ENCODE data around the gene NDUFB11. TPM values are rescaled to one million over a fixed set of nuclear protein-coding genes. Genes with fewer than 3 reads are reported as not detected.

NDUFB11 gene
- total RNA-seq, 2 experiments from 2014 or later, result 78.1 to 139 TPM

DNA sequence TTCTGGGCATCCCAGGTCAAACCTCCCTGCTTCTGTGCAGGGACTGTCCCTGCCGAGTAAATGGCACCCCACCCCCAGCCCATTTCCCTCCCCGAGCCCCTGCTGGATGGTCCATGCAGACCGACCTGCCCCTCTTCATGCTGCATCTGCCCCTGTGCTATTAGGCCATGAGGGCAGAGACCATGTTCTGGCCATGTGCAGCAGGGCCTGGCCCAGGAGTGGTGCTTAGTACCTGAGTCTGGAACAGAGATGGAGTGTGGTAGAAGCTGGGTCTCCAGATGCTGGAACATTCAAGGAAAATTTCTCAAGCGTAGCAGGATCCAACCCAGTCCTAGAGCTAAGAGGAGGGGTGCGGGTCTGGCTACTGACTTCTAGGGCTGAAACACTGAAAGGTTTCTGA lies 33.8 kb upstream of the NDUFB11 start:
- TF ChIP-seq EZH2phosphoT487 (IDR thresholded peaks at IDR 0.05; ENCODE audit: borderline replicate concordance, low read depth, low read length), result no peak
- TF ChIP-seq, protein P1, sequence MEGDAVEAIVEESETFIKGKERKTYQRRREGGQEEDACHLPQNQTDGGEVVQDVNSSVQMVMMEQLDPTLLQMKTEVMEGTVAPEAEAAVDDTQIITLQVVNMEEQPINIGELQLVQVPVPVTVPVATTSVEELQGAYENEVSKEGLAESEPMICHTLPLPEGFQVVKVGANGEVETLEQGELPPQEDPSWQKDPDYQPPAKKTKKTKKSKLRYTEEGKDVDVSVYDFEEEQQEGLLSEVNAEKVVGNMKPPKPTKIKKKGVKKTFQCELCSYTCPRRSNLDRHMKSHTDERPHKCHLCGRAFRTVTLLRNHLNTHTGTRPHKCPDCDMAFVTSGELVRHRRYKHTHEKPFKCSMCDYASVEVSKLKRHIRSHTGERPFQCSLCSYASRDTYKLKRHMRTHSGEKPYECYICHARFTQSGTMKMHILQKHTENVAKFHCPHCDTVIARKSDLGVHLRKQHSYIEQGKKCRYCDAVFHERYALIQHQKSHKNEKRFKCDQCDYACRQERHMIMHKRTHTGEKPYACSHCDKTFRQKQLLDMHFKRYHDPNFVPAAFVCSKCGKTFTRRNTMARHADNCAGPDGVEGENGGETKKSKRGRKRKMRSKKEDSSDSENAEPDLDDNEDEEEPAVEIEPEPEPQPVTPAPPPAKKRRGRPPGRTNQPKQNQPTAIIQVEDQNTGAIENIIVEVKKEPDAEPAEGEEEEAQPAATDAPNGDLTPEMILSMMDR (conservative IDR thresholded peaks at IDR 0.05; ENCODE audit: low read length), result no peak
- H3K79me2 ChIP-seq (ENCODE audit: insufficient read depth, low read depth, low read length), result no peaks in the 10 kb centered on the region
- no peaks in the 10 kb centered on the region for H3K9me3 ChIP-seq (ENCODE audit: low read length)
- intact Hi-C loops (cut with micrococcal nuclease; ENCODE audit: unreplicated experiment), result no loop called here
- POLR2A ChIA-PET, result no interaction called here
- no peak overlapping the region for H3K4me2 ChIP-seq (ENCODE audit: low read length)
- H3K4me1 ChIP-seq (ENCODE audit: insufficient read depth, low read length, poor library complexity, severe bottlenecking), result no peaks in the 10 kb centered on the region
- no peak overlapping the region for H3K27ac ChIP-seq (ENCODE audit: low read depth, low read length, poor library complexity, severe bottlenecking)
- H3K36me3 ChIP-seq (ENCODE audit: insufficient read depth, low read length), result peaks cover 39% of the 10 kb centered on the region
- no peak overlapping the region for H3K4me3 ChIP-seq (ENCODE audit: low read depth, low read length, poor library complexity, severe bottlenecking)
- no peaks in the 10 kb centered on the region for H3K9me2 ChIP-seq (ENCODE audit: insufficient read depth, low read length)
- H4K20me1 ChIP-seq (ENCODE audit: insufficient read depth, low read length), result no peaks in the 10 kb centered on the region
- CTCF ChIA-PET (ENCODE audit: unreplicated experiment), result no interaction called here
- DNase-seq (ENCODE audit: low spot score), result no peak
- BruUV-seq (replicated peaks), result no TSS peak
- no peak overlapping the region for H2AFZ ChIP-seq (ENCODE audit: low read length)

- DNase-seq (ENCODE audit: low spot score), result no peak
- Histone ChIP-seq H4K20me1 (ENCODE audit: insufficient read depth, low read length) (no peaks in the 10 kb centered on the region), H3K4me2 (ENCODE audit: low read length) (no peak overlapping the region), H3K79me2 (ENCODE audit: insufficient read depth, low read depth, low read length) (no peaks in the 10 kb centered on the region), H3K9me3 (ENCODE audit: low read length) (no peaks in the 10 kb centered on the region), H3K27ac (ENCODE audit: low read depth, low read length, poor library complexity, severe bottlenecking) (no peak overlapping the region), H2AFZ (ENCODE audit: low read length) (no peak overlapping the region), H3K4me1 (ENCODE audit: insufficient read depth, low read length, poor library complexity, severe bottlenecking) (no peaks in the 10 kb centered on the region), H3K36me3 (ENCODE audit: insufficient read depth, low read length) (peaks cover 38% of the 10 kb centered on the region), H3K4me3 (ENCODE audit: low read depth, low read length, poor library complexity, severe bottlenecking) (no peak overlapping the region), H3K9me2 (ENCODE audit: insufficient read depth, low read length) (no peaks in the 10 kb centered on the region)
- CTCF ChIA-PET (ENCODE audit: unreplicated experiment), result no interaction called here
- POLR2A ChIA-PET, result interaction anchor here (0.6 kb wide), 1 partner anchor 18 kb away, joined by 3 read pairs; no protein-coding TSS in a partner anchor
- BruUV-seq (replicated peaks), result no TSS peak
- intact Hi-C loops (cut with micrococcal nuclease; ENCODE audit: unreplicated experiment), result no loop called here
- no peak for TF ChIP-seq EZH2phosphoT487 (IDR thresholded peaks at IDR 0.05; ENCODE audit: borderline replicate concordance, low read depth, low read length)
- TF ChIP-seq, protein P1 (conservative IDR thresholded peaks at IDR 0.05; ENCODE audit: low read length), result no peak
These were observed 32.6 kb upstream of the NDUFB11 start for GRCh38 chrX:47177079-47177478.

DNA sequence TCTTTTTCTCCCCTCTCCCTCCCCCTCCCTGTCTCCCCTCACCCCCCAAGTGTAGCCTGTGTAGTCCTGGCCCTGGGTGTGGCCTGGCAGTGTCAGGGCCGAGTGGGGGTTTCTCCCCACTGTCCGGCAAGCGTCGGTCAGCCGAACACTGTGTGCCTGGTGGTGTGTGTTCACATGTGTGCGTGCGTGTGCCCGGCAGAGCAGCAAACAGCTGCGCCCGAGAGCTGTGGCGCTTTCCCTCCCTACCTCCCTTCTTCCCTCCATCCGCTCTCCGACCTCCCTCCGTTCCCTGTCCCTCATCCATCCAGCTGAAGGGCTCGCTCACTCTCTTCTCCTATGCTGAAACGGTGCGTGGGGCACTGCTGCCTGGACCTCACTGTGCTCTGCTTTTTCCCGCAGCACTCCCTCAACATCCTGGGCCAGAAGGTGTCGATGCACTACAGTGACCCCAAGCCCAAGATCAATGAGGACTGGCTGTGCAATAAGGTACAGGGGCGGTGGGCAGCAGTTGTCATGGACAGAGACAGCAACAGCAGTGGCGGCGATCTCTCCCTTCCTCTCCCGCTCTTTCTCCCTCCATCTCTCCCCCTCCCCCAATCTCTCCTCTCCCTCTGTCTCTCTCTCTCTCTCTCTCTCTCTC lies 31.7 kb upstream of the NDUFB11 start:
- no peaks in the 10 kb centered on the region for H3K4me1 ChIP-seq (ENCODE audit: insufficient read depth, low read length, poor library complexity, severe bottlenecking)
- H3K27ac ChIP-seq (ENCODE audit: low read depth, low read length, poor library complexity, severe bottlenecking), result no peak overlapping the region
- H3K36me3 ChIP-seq (ENCODE audit: insufficient read depth, low read length), result peaks cover 35% of the 10 kb centered on the region
- no peak overlapping the region for H3K4me3 ChIP-seq (ENCODE audit: low read depth, low read length, poor library complexity, severe bottlenecking)
- no peaks in the 10 kb centered on the region for H3K9me3 ChIP-seq (ENCODE audit: low read length)
- DNase-seq (ENCODE audit: low spot score), result no peak
- H3K79me2 ChIP-seq (ENCODE audit: insufficient read depth, low read depth, low read length), result no peaks in the 10 kb centered on the region
- no peak for TF ChIP-seq EZH2phosphoT487 (IDR thresholded peaks at IDR 0.05; ENCODE audit: borderline replicate concordance, low read depth, low read length)
- TF ChIP-seq, protein P1 (conservative IDR thresholded peaks at IDR 0.05; ENCODE audit: low read length), result no peak
- no peak overlapping the region for H2AFZ ChIP-seq (ENCODE audit: low read length)
- POLR2A ChIA-PET, result interaction anchor here (0.6 kb wide), 2 partner anchors 17 to 313 kb away, joined by 3 read pairs; no protein-coding TSS in a partner anchor
- intact Hi-C loops (cut with micrococcal nuclease; ENCODE audit: unreplicated experiment), result no loop called here
- H3K4me2 ChIP-seq (ENCODE audit: low read length), result no peak overlapping the region
- CTCF ChIA-PET (ENCODE audit: unreplicated experiment), result no interaction called here
- H4K20me1 ChIP-seq (ENCODE audit: insufficient read depth, low read length), result no peaks in the 10 kb centered on the region
- BruUV-seq (replicated peaks), result no TSS peak
- no peaks in the 10 kb centered on the region for H3K9me2 ChIP-seq (ENCODE audit: insufficient read depth, low read length)

Measured in OCI-LY7 (cell line).